Esophagus squamous epithelium (tissue), 4 donors: ENCODE data around the gene TP53AIP1.

Experiments
- CTCF ChIP-seq, 6 experiments: fragments of 450-650 bp in 4 of 6; fragments of 200-600 bp in 2 of 6; sonication (generic) in 2 of 6; IDR thresholded peaks; one replicate each; pipeline ENCODE4 v1.5.1; 2016 to 2019; ENCODE audit warnings: antibody characterized with exemption in 6 of 6, mild to moderate bottlenecking in 4 of 6, moderate library complexity in 4 of 6
- POLR2A ChIP-seq, 4 donors: fragments of 450-650 bp; IDR thresholded peaks; one replicate each; pipeline ENCODE4 v1.6.1; 2017; ENCODE audit warnings: antibody characterized with exemption in 4 of 4, mild to moderate bottlenecking in 4 of 4, moderate library complexity in 3 of 4

DNA sequence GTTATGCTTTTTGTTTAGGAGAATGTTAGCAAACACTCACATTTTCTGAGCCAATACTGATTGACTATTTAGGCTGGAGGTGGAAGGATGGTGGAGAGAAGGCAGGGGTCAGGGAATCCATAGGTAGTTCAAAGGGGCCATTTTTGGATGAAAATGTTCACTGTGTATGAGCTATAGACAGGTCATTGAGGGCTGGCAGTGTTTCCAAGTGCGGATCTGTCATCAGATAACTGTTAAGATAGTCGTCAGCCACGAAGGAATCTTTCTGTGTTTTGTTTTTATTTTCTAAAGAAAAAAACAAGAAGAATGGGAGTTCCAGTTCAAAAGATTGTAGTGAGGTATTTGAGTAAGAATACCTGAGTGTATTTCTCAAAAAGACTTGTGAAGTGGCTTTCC, 48.4 kb downstream of the TP53AIP1 start:
- no peak for TF ChIP-seq CTCF (IDR thresholded peaks at IDR 0.05)
- TF ChIP-seq POLR2A (IDR thresholded peaks at IDR 0.05): no peak
